Measurements from ENCODE around the gene PRKCB.

The PRKCB gene

DNA sequence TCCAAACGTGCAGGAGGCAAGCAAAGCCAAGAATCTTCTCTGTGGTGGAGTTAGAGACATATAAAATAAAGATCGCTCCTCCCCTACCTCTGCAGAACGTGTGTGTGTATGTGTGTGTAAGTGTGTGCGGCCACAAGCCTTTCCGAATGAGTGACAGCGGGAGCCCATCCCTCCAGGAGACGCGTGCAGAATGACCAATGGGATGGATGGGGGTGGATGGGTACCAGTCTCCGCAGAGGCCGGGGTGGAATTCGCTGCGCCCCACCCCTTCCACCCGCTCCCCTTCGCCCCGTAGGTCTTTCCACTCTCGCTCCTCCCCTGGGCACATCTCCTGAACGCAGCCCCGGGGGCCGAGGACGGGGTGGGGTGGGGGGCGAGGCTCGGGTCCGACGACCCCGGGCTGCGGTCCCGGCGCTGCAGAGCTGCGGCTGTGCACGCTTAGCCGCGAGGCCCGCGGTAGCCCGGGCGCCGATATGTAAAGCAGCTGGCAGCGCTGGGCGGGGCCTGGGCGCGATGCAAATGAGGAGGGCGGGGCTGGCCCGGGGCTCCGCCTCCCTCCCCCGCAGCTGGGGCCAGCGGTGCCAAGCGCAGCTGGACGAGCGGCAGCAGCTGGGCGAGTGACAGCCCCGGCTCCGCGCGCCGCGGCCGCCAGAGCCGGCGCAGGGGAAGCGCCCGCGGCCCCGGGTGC lies at the start of gene PRKCB:
Gene PRKCB (plus strand): TSS at position 594 of the 688 bp plus-strand sequence.
- peak; percentile 73 for DNase-seq

DNA sequence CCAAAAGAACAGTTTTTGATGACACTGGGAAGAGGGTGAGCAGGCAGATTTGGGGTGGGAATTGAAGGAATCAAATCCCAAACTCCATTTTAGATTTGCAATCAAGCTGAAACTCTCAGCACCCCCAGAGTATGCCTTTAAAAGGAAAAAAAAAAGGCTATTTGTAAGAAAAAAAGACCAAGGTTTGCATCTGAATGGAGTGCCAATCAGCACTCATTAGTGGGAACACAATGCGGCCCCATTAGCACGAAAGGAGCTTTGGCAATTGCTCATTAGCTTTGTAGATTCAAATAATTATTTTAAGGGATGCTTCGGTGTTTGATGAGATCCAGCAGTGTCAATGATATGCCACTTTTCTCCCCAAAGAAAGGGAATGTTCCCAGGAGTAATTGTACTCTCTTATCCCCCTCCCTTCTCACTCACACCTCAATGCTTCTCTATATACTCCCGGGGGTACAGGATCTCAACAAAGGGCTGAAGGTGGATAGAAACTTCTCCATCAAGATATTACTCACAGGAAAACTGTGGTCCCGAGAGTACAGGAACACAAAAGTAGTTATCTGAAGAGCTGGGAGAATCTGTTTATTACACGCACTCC lies 48.7 kb upstream of the PRKCB start:
- no peak for DNase-seq

DNA sequence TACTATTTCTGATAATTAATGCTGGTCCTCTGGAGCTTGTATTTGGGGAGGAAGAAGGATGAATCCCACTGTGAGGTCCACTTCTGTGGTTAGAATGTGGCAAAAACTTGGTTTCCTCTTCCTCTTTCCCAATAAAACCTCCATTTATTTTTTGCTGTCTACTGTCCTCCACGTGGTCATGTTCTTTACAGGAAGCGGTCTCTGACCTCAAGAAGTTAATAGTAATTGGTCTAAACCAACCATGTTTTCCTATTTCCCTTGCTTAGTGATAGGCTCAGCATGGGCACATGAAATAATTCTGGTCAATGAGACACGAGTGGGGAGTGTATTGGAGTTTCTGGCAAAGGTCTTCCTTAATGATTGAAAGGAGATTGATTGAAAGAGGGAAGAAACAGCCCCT lies 47.1 kb upstream of the PRKCB start:
- no peak for DNase-seq

DNA sequence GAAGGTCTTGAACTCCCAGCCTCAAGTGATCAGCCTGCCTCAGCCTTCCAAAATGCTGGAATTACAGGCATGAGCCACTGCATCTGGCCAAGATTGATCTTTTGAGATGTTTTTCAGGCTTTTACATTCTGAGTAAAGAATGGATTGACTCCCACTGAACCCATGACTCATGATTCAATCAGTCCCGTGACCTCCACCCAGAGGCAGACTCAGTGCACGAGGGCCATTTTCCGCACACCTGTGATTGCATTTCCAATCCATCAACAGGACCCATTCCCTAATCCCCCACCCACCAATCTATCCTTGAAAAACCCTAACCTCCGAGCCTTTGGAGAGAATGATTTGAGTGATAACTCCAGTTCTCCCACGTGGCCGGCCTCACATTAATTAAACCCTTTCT lies 40.4 kb upstream of the PRKCB start:
- no peak for DNase-seq

DNA sequence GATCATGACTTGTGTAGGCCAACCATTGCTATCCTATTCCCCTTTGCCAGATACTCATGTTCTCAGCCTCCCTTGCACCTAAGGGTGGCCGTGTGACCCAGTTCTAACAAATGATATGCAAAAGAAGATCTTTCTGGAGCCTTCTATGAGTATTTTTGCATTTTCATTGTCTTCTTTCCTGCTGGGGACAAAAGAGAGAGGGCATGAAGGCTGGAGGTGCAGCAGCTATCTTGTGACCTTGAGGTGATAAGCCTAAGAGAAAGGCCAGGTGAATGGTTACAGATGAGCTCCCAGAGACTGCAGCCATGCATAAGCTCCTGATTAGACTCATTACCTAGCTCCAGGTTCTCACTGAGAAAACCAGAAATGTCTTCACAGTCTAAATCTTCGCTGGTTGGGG lies 38.8 kb upstream of the PRKCB start:
- DNase-seq: no peak

DNA sequence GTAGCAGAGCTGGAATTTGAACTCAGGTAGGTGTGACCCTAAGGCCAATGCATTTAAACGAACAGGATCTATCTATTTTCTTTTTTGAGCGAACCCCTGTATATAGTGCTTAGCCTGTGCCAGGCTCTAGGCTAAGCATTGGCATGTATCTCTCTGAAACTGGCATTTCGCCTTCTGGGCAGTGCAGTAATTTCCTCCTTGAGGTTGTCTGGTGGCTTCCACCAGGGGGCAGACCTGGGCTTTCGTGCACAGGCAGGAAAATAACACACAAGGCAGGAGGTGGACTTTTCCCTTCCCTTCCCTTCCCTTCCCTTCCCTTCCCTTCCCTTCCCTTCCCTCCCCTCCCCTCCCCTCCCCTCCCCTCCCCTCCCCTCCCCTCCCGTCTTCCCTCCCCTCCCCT lies 34.4 kb upstream of the PRKCB start:
- peak; percentile 44 for DNase-seq

DNA sequence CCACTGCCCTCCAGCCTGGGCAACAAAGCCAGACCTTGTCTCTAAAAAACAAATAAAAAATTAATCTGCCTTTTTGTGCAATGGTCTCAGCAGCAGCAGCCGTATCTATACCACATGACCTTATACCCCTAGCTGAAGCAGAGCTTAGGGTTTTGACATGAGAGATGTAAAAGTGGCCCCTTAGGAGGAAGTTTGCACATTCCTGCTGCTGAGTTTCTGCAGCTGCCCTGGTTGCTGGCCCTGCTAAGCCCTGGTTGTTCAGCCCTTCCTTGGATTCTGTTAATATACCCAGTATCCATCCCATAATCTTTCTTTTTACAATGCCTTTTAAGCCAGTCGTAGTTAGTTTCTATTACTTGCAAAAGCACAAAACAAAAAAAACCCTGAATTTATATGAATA lies 33.0 kb upstream of the PRKCB start:
- no peak for DNase-seq

DNA sequence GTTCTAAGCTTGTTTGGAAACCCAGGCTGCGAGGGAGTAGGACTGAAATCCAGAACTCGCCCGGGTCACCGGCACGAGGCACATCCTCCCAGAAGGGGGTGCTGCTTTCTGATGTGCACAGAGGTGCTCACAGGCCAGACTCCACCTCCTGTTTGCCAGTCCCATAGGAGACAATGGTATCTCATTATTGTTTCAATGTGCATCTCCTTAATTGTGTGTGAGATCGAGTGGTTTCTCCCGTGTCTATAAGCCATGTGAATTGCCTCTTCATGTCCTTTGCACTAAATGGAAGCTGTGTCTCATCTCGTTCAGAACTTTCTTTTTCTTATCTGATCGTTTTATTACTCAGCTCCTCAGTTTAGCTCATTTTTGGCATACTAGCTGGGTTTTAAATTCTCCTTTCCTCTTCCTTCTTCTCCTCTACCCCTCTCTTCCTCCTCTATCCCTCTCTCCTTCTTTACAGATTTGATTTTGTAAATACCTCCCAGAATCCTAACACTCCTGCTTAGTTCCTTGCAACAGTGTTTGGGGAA lies 32.1 kb upstream of the PRKCB start:
- DNase-seq: no peak

DNA sequence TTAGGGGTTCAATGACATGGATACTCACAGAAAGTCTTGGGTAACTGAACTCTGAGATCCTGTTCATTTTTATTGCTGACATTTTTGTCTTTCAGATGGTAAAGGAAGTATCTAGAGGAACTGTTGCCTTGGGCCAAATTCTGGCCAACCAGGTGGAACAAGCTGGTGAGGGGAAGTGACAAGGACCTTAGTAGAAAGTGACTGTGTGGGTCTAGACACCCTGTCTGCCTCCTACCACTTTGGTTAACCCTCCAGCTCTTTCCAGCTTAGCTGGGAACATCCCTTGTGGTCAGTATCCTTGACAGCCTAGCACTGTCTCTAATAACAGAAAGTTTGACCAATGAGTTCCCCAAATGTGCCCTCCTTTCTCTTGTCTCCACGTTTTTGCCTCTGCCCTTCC lies 28.8 kb upstream of the PRKCB start:
- DNase-seq: no peak

DNA sequence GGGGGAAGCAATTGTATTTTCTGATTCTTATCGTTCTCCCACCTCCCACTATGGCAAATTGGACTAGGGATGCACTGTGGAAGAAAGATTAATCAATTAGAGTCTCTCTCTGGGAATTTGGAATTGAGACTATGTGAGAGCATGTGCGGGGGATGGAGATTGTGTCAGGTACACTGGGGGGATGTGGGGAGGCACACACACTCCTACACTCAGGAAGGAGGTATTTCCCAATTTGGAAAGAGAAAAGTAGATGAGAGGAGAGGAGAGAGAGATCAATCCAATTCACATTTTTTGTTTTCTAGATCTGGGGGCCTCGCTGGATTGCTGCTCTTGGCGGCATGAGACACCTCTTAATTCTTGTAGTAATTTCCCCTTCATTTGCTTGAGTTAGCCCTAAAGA lies 14.3 kb upstream of the PRKCB start:
- DNase-seq: no peak

DNA sequence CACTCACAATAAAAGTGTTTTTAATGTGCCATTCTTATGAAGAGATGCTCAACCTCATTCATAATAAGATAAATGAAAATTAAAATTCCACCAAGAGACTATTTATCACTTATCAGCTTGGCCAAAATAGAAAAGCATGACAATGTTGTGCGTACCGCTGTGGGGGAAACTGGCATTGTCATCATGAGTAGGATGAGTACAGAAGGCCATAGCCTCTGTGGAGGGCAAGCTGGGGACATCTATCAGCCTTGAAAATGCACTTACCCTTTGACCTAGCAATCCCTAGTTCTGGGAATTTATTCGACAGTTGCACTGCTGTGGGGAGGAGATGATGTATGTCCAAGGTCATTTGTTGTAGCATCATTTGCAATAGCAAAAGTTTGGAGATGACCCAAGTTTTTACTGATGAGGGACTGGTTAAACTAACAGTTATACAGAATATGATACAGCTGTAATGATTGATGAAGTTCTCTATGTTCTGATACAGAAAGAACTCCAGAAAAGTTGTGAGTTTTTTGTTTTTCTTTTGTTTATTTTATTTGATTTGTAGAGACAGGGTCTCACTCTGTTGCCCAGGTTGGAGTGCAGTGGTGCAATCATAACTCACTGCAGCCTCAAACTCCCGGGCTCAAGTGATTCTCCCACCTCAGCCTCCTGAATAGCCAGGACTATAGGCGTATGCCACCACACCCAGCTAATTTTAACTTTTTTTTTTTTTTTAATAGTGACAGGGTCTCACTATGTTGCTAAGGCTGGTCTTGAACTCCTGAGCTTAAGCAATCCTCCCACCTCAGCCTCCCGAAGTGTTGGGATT lies 13.7 kb upstream of the PRKCB start:
- no peak for DNase-seq

DNA sequence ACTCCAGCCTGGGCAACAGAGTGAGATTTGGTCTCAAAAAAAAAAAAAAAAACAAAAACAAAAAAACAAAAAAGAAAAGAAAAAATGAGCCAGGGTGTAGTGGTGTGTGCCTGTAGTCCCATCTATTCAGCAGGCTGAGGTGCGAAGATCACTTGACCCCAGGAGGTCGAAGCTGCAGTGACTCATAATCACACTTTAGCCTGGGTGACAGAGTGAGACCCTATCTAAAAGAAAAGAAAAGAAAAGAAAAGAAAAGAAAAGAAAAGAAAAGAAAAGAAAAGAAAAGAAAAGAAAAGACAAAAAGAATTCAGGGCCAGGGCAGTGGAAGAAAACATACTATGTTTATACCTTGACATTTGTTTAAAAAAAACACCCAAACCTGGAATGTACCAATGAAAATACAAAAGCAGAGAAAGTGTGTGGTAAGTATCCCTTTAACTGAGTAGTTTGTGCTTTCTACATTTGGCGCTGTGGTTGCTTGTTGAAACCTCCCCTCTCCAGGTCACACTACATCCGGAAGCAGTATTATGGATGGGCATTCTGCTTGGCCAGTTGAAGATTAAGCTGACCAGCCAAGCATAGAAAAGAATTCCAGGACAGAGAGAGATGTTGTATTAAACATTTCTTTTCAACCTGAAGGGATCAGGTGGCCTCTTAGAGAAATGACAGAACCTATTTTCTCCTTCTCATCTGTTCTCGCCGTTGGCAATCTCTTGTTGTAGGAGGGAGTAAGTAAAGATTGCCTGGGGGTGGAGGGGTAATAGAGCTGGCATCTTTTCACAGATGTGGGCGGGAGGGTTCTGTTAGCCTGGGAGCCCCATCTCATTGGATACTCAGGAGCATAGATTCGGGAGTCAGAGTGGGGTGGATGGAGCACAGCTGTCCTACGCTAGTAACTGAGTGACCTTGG lies 12.1 kb upstream of the PRKCB start:
- no peak for DNase-seq

DNA sequence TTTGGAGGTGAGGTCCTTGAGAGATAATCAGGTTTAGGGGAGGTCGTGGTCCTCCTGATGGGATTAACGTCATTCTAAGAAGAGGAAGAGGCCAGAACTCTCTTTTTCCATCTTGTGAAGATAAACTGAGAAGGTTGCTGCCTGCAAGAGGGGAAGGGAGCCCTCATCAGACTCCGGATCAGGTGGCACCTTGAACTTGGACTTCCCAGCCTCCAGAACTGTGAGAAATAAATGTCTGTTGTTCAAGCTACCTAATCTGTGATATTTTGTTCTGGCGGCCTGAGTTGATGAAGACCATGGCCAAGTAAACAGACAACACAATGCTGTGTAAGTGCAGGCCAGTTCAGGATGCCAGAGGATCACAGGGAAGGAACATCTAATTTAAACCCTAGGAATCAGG lies 10.9 kb upstream of the PRKCB start:
- DNase-seq: no peak

DNA sequence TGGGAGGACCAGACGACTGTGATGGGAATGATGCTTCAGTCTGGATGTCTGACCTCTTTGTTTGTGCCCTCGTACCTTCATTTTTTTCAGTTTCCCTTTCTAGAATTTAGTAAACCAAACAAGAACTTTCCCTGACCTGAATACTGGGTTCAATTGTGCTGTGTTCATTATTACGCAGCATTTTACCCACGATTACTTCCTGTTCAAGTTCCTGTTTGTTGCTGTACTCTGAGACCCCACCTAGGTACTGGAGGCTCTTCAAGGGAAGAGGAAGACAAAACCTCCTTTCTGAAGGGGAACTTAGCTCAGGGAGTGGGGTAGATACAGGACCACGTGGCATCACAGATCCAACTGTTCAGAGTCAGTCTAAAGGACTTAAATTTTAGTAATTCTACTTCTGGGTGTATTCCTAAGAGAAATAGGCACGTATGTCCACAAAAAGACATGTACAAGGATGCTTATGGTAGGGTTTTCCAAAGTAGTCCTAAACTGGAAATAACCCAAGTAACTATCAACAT lies 9.2 kb upstream of the PRKCB start:
- no peak for DNase-seq

DNA sequence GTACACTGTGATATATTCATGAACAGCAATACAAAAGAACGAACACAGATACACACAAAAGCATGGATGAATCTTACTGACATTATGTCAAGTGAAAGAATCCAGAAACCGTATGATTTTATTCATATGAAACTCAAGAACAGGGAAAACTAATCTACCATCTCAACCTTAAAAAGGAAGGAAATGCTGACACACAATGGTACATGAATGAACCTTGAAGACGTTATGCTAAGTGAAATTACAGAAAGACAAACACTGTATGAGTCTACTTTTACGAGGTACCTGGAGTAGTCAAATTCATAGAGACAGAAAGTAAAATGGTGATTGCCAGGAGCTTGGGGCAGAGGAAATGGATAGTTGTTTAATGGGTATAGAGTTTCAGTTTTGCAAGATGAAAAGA lies 8.7 kb upstream of the PRKCB start:
- no peak for DNase-seq

DNA sequence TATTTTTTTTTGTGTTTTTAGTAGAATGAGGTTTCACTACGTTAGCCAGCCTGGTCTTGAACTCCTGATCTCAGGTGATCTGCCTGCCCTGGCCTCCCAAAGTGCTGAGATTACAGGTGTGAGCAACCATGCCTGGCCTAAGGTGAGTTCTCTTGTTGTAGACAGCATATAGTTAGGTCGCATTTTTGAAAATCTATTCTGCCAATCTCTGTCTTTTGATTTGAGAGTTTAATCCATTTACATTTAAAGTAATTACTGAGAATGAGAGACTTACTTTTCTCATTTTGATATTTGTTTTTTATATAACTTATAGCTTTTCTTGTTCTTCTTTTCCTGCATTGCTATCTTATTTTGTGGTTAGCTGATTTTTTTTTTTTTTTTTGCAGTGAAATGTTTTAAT lies 6.3 kb upstream of the PRKCB start:
- DNase-seq: no peak

DNA sequence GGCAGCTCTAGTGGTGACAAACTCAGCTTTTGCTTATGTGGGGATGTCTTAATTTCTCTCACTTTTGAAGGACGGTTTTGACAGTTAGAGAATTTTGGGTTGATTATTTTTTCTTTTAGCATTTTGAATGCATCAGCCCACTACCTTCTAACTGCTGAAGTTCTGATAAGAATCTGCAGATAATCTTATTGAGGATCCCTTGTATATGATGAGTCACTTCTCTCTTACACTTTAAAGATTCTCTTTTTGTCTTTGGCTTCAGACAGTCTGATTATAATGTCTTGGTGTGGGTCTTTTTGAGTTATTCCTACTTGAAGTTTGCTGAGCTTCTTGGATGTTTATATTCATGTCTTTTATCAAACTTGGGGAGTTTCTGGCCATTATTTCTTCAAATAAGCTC lies 5.5 kb upstream of the PRKCB start:
- DNase-seq: no peak

DNA sequence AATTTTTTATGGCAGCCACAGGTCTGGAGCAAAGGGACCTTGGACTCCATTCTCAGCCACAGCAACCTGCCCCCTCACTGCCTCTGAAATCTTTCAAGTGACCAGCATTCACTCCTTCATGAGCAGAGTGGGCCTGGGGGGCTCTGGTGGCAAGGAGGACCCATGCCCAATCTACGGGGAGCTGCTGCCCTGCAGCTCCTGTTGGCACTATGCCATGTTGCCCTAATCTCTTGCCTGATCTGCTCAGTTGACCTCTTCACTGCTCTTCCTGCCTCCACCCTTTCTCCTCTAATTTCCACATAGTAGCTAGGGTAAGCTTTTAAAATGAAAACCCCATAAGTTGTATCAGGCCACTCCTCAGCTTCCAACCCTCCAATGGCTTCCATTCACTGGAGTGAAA lies 2.9 kb upstream of the PRKCB start:
- DNase-seq: no peak

DNA sequence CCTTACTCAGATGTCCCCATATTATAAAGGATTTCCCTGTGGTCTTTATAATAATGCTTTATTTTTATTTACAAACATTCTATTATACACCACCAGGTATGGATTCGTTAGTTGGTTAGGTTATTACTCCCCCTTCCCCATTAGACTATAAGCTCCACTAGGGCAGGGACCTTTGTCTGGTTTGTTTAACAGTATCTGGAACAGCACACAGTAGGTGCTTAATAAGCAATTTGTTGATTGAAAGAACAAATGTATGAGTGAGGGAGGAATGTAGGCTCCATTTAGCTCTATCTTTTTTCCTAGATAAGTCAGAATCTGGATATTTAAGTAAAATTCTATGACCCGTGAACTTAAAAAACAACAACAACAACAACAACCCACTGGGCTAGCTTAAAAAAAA lies 2.3 kb upstream of the PRKCB start:
- DNase-seq: no peak

DNA sequence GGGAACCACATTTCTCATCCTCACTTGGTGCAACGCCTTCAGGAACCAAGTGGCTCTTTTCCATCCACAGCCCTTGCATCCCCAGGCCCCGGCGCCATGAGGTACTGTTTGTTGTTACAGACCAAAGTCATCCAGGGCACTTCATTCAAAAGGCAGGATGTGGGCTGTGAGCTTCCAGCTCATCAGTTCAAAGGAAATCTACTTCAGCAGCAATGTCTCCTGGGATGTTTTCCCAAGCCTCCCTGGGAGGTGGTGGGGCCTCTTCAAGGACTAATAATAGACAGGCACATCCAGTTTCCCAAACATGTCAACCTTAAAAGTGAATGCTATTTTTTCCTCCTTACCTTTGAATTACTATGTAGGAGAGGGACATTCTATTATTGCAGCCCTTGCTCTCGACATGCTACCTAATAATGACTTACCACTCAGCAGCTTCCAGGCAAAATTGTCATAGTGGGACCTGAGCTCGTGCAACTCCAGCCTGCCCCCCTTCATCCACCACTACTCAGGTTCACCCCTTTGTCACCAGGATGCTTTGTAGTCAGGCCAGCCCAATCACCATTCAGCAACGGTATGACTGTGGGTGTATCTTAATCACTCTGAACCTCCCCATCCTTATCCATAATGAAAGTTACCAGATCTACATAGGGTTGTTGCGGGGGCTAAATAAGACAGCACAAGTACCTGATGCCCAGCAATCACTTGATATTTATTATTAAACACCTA lies 1.7 kb upstream of the PRKCB start:
- no peak for DNase-seq

DNA sequence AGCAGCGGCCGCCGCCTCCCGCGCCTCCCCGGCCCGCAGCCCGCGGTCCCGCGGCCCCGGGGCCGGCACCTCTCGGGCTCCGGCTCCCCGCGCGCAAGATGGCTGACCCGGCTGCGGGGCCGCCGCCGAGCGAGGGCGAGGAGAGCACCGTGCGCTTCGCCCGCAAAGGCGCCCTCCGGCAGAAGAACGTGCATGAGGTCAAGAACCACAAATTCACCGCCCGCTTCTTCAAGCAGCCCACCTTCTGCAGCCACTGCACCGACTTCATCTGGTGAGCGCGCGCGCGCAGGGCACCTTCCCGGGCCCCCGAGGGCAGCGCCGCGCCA lies 258 bp downstream of the PRKCB start:
- DNase-seq: no peak
